ENCODE results near the gene CDKN1B.

Gene CDKN1B

GRCh38 chr12:12759234-12759915 lies 42.2 kb downstream of the CDKN1B start (continued):
- no peak for TF ChIP-seq ZNF280C (tag by site-specific recombination; IDR thresholded peaks at IDR 0.05)
- TF ChIP-seq ZNF629 (tag by site-specific recombination; IDR thresholded peaks at IDR 0.05): no peak
- no peak for TF ChIP-seq ZNF324 (tag by site-specific recombination; IDR thresholded peaks at IDR 0.05)

GRCh38 chr12:12764824-12765223 lies 47.7 kb downstream of the CDKN1B start:
- CTCF ChIA-PET: interaction anchor here (0.6 to 1.4 kb wide), 2 partner anchors 217 to 448 kb away, joined by 3 to 4 read pairs; no protein-coding TSS in a partner anchor
- POLR2A ChIA-PET: no interaction called here
- Histone ChIP-seq H3K36me3 (ENCODE audit: control insufficient read depth in 2 of 2, insufficient read depth in 1 of 2, low read length in 2 of 2) (no peaks in the 10 kb centered on the region; a peak in 1 of 3 replicates), H3K9me3 (ENCODE audit: control insufficient read depth, insufficient read depth, low read depth, low read length) (no peaks in the 10 kb centered on the region), H3K4me1 (ENCODE audit: control insufficient read depth, insufficient read depth, low read length) (no peaks in the 10 kb centered on the region), H3K27ac (ENCODE audit: extremely low read depth, low read depth, low read length) (no peak overlapping the region), H3K4me3 (ENCODE audit: low read depth, low read length) (no peak overlapping the region)
- TF ChIP-seq ZBTB17 (tag by site-specific recombination; IDR thresholded peaks at IDR 0.05) (peak; percentile 73), ZNF48 (tag by site-specific recombination; IDR thresholded peaks at IDR 0.05) (no peak)

- ChIA-PET POLR2A (no interaction called here), CTCF (no interaction called here)
- H3K4me1 ChIP-seq (ENCODE audit: control insufficient read depth, insufficient read depth, low read length): no peaks in the 10 kb centered on the region
- H3K4me3 ChIP-seq (ENCODE audit: low read depth, low read length): no peak overlapping the region
- H3K27ac ChIP-seq (ENCODE audit: extremely low read depth, low read depth, low read length): no peak overlapping the region
- H3K36me3 ChIP-seq (ENCODE audit: control insufficient read depth in 2 of 2, insufficient read depth in 1 of 2, low read length in 2 of 2): no peaks in the 10 kb centered on the region; a peak in 1 of 3 replicates
- no peaks in the 10 kb centered on the region for H3K9me3 ChIP-seq (ENCODE audit: control insufficient read depth, insufficient read depth, low read depth, low read length)
- no peak for TF ChIP-seq ZNF211 (tag by site-specific recombination; IDR thresholded peaks at IDR 0.05; ENCODE audit: low read depth)
- peak; percentile 63 for TF ChIP-seq SETDB1 (IDR thresholded peaks at IDR 0.05; ENCODE audit: insufficient read length, low read length)
Observed at GRCh38 chr12:12770262-12770661, 53.1 kb downstream of the CDKN1B start.

Data from HEK293 (cell line).